MM.1S (cell line): ENCODE data around the gene RHOV.

Experiments used
- DNase-seq: peaks from one replicate; pipeline ENCODE4 v3.0.0-alpha.2; 2015
- H2AFZ ChIP-seq: fragments of 300-600 bp; sonication (generic); 2 replicates; pipeline ENCODE4 v1.6.0; 2016; ENCODE audit warnings: antibody characterized with exemption, low read length
- H3F3A ChIP-seq: fragments of 300-600 bp; sonication (generic); 2 replicates; pipeline ENCODE4 v1.6.1; 2016; ENCODE audit warnings: mild to moderate bottlenecking, antibody characterized with exemption, low read length, moderate library complexity, mixed read lengths; ENCODE audit not compliant: insufficient read depth
- H3K27ac ChIP-seq: fragments of 300-600 bp; sonication (generic); 2 replicates; pipeline ENCODE4 v1.5.1; 2016; ENCODE audit warnings: mild to moderate bottlenecking, low read length
- H3K27me3 ChIP-seq: fragments of 300-600 bp; sonication (generic); replicated peaks from 2 replicates; pipeline ENCODE4 v1.6.0; 2016; ENCODE audit warnings: low read length; ENCODE audit not compliant: insufficient read depth
- H3K36me3 ChIP-seq: fragments of 300-600 bp; sonication (generic); replicated peaks from 2 replicates; pipeline ENCODE4 v1.6.1; 2016; ENCODE audit warnings: mild to moderate bottlenecking, low read length, mixed read lengths; ENCODE audit not compliant: insufficient read depth
- H3K4me1 ChIP-seq: fragments of 300-600 bp; sonication (generic); 2 replicates; pipeline ENCODE4 v1.6.1; 2016; ENCODE audit warnings: low read length, mixed read lengths
- H3K4me2 ChIP-seq: fragments of 300-600 bp; sonication (generic); 2 replicates; pipeline ENCODE4 v1.6.0; 2016; ENCODE audit warnings: low read depth, low read length
- H3K4me3 ChIP-seq: fragments of 300-600 bp; sonication (generic); 2 replicates; pipeline ENCODE4 v1.5.1; 2016; ENCODE audit warnings: low read length, mixed read lengths
- H3K79me2 ChIP-seq: fragments of 300-600 bp; sonication (generic); 2 replicates; pipeline ENCODE4 v1.6.1; 2016; ENCODE audit warnings: mixed run types, low read length, mixed read lengths
- H3K9ac ChIP-seq: fragments of 300-600 bp; sonication (generic); 2 replicates; pipeline ENCODE4 v1.6.1; 2016; ENCODE audit warnings: low read length, mixed read lengths
- H3K9me2 ChIP-seq: fragments of 300-600 bp; sonication (generic); replicated peaks from 2 replicates; pipeline ENCODE4 v1.6.1; 2016; ENCODE audit warnings: mild to moderate bottlenecking, low read length, mixed read lengths; ENCODE audit not compliant: insufficient read depth
- H3K9me3 ChIP-seq: fragments of 300-600 bp; sonication (generic); replicated peaks from 2 replicates; pipeline ENCODE4 v1.6.1; 2016; ENCODE audit warnings: mild to moderate bottlenecking, low read length, mixed read lengths; ENCODE audit not compliant: insufficient read depth
- H4K20me1 ChIP-seq: fragments of 300-600 bp; sonication (generic); 2 replicates; pipeline ENCODE4 v1.6.1; 2016; ENCODE audit warnings: mild to moderate bottlenecking, low read length, moderate library complexity, mixed read lengths; ENCODE audit not compliant: insufficient read depth
- EZH2 ChIP-seq: fragments of 300-600 bp; sonication (generic); optimal IDR thresholded peaks from 2 replicates; pipeline ENCODE3; 2017; ENCODE audit warnings: low read depth, mild to moderate bottlenecking, antibody characterized with exemption, low read length, mixed read lengths
- EZH2phosphoT487 ChIP-seq: fragments of 300-600 bp; sonication (generic); IDR thresholded peaks from 2 replicates; pipeline ENCODE4 v1.6.1; 2018; ENCODE audit warnings: antibody characterized with exemption, low read length
- TF ChIP-seq, protein P1 (sequence below): fragments of 300-600 bp; sonication (generic); IDR thresholded peaks from 2 replicates; pipeline ENCODE4 v1.5.1; 2016; ENCODE audit warnings: antibody characterized with exemption, low read length, mixed read lengths

Gene RHOV

DNA sequence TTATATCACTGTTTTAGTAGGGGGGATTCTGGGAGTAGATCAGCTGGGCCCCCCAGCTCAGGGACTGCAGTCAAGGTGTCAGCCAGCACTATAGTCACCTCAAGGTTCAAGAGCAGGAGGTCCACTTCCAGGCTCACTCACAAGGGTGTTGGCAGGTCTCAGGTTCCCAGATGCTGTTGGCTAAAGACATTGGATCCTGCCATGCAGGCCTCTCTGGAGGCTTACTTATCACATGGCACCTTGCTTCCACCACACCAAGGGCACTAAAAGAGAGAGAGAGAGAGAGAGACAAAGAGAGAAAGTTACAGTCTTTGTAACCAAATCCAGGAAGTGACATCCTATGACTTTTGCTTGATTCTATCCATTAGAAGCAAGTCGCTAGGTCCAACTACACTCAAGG, 38.0 kb downstream of the RHOV start:
- Histone ChIP-seq H3K36me3 (no peaks in the 10 kb centered on the region), H3K4me1 (peaks cover under 1% of the 10 kb centered on the region; the same call in 1 of the 2 replicates), H3F3A (no peaks in the 10 kb centered on the region), H2AFZ (no peak overlapping the region), H3K4me3 (no peak overlapping the region), H3K27me3 (no peaks in the 10 kb centered on the region), H3K27ac (no peak overlapping the region), H3K9ac (no peak overlapping the region), H3K4me2 (no peak overlapping the region), H3K9me3 (no peaks in the 10 kb centered on the region), H3K79me2 (no peaks in the 10 kb centered on the region), H3K9me2 (no peaks in the 10 kb centered on the region), H4K20me1 (no peaks in the 10 kb centered on the region)
- no peak for TF ChIP-seq EZH2
- TF ChIP-seq, protein P1, sequence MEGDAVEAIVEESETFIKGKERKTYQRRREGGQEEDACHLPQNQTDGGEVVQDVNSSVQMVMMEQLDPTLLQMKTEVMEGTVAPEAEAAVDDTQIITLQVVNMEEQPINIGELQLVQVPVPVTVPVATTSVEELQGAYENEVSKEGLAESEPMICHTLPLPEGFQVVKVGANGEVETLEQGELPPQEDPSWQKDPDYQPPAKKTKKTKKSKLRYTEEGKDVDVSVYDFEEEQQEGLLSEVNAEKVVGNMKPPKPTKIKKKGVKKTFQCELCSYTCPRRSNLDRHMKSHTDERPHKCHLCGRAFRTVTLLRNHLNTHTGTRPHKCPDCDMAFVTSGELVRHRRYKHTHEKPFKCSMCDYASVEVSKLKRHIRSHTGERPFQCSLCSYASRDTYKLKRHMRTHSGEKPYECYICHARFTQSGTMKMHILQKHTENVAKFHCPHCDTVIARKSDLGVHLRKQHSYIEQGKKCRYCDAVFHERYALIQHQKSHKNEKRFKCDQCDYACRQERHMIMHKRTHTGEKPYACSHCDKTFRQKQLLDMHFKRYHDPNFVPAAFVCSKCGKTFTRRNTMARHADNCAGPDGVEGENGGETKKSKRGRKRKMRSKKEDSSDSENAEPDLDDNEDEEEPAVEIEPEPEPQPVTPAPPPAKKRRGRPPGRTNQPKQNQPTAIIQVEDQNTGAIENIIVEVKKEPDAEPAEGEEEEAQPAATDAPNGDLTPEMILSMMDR, result no peak
- no peak for TF ChIP-seq EZH2phosphoT487
- no peak for DNase-seq

DNA sequence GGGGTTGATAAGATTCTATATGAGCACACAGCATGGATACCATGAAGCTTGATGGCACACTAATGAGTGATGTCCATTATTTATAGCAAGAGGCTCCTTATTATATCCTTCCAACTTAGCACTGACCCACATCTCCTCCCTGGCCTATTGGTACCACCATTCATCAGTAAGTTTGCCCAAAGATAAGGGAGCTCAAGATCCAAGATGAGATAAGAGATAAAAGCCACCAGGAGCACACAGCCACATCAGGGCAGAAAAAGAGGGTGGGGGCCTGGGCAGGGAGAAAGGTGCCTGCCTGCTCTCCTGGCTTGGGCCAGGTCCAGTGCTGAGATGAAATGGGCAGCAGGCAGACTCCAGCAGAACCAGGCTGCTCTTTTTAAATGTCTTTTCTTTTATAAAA, 41.1 kb downstream of the RHOV start:
- peaks cover 5% of the 10 kb centered on the region; the same call in 1 of the 2 replicates for H3K4me1 ChIP-seq
- H3K27ac ChIP-seq, result no peak overlapping the region
- H2AFZ ChIP-seq, result no peak overlapping the region
- H3K9me3 ChIP-seq, result no peaks in the 10 kb centered on the region
- H4K20me1 ChIP-seq, result no peaks in the 10 kb centered on the region
- DNase-seq, result no peak
- no peaks in the 10 kb centered on the region for H3K27me3 ChIP-seq
- no peaks in the 10 kb centered on the region; the same call in 1 of the 2 replicates for H3F3A ChIP-seq
- H3K4me2 ChIP-seq, result no peak overlapping the region
- no peaks in the 10 kb centered on the region for H3K9me2 ChIP-seq
- no peaks in the 10 kb centered on the region for H3K36me3 ChIP-seq
- no peaks in the 10 kb centered on the region for H3K79me2 ChIP-seq
- H3K4me3 ChIP-seq, result no peak overlapping the region
- no peak overlapping the region for H3K9ac ChIP-seq
- TF ChIP-seq EZH2phosphoT487 (no peak), EZH2 (no peak)
- TF ChIP-seq, protein P1, result no peak

DNA sequence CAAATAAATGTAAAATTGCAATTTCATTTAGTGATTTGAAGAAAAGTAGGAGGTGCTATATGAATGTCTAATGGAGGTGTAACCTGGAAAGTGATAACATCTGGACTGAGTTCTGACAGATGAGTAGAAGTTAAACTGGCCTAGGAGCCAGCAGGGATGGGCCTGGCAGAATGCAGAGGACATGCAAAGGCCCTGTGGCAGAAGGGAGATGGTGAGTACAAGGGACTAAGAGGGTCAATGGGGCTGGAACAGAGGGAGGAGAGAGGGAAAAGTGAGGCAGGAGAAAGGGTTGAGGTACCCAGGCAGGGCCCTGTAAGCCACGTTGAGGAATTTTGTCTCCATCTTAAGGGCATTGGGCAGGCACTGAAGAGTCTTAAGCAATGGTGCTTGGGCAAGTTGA, 42.2 kb downstream of the RHOV start:
- Histone ChIP-seq H3K79me2 (no peaks in the 10 kb centered on the region), H3K4me1 (peaks cover 5% of the 10 kb centered on the region; the same call in 1 of the 2 replicates), H4K20me1 (no peaks in the 10 kb centered on the region), H3K4me2 (no peak overlapping the region), H3F3A (no peaks in the 10 kb centered on the region; the same call in 1 of the 2 replicates), H3K9ac (no peak overlapping the region), H3K27ac (no peak overlapping the region), H3K4me3 (no peak overlapping the region), H3K9me2 (no peaks in the 10 kb centered on the region), H3K36me3 (no peaks in the 10 kb centered on the region), H3K27me3 (no peaks in the 10 kb centered on the region), H2AFZ (no peak overlapping the region), H3K9me3 (no peaks in the 10 kb centered on the region)
- no peak for TF ChIP-seq EZH2phosphoT487
- TF ChIP-seq EZH2, result no peak
- TF ChIP-seq, protein P1, result no peak
- no peak for DNase-seq
